Erythroblast (primary cell): Measurements from ENCODE around the gene HOXA6.

Source experiments
- GATA1 ChIP-seq: IDR thresholded peaks from 2 replicates; pipeline ENCODE4 v1.6.1; 2011; ENCODE audit warnings: low read depth, mild to moderate bottlenecking, control low read depth, low read length, moderate library complexity
- POLR2A ChIP-seq: IDR thresholded peaks from 2 replicates; pipeline ENCODE4 v1.6.1; 2011; ENCODE audit warnings: mild to moderate bottlenecking, low read length

GRCh38 chr7:27154369-27154768, 6.8 kb upstream of the HOXA6 start:
- no peak for TF ChIP-seq POLR2A
- no peak for TF ChIP-seq GATA1
